Vagina (tissue), 2 donors: ENCODE data around the gene MEGF8.

Experiments
- CTCF ChIP-seq, 3 experiments: fragments of 450-650 bp in 2 of 3; fragments of 200-600 bp in 1 of 3; sonication (generic) in 1 of 3; IDR thresholded peaks; one replicate each; pipeline ENCODE4 v1.5.1; 2017 to 2019; ENCODE audit warnings: antibody characterized with exemption in 3 of 3, mild to moderate bottlenecking in 2 of 3, moderate library complexity in 2 of 3
- POLR2A ChIP-seq, 2 donors: fragments of 450-650 bp; IDR thresholded peaks; one replicate each; pipeline ENCODE4 v1.6.1; 2017; ENCODE audit warnings: antibody characterized with exemption in 2 of 2, mild to moderate bottlenecking in 2 of 2, moderate library complexity in 2 of 2
- POLR2AphosphoS5 ChIP-seq, 2 donors: sonication (generic); formaldehyde crosslinking; IDR thresholded peaks; one replicate each; pipeline ENCODE4 v1.9.0; 2017; ENCODE audit warnings: antibody characterized with exemption in 2 of 2, mild to moderate bottlenecking in 2 of 2, low read depth in 1 of 2; ENCODE audit not compliant: insufficient read depth in 1 of 2

- TF ChIP-seq POLR2A (IDR thresholded peaks at IDR 0.05) (no peak), CTCF (IDR thresholded peaks at IDR 0.05) (no peak), POLR2AphosphoS5 (IDR thresholded peaks at IDR 0.05; ENCODE audit: insufficient read depth in 1 of 2, low read depth in 1 of 2) (no peak)
These were observed 7.6 kb downstream of the MEGF8 start for GRCh38 chr19:42333018-42333417.
